K562 (cell line): Measurements from ENCODE around the gene SREBF1.
A peak's percentile ranks its signal among the peaks of the same experiment; 100 is the strongest.

Experiments
- CREM ChIP-seq: IDR thresholded peaks from 2 replicates; pipeline ENCODE4 v1.6.1; 2014; ENCODE audit warnings: antibody characterized with exemption, low read depth
- FOS ChIP-seq: IDR thresholded peaks from 3 replicates; pipeline ENCODE4 v1.6.1; 2011; ENCODE audit not compliant: insufficient read length; ENCODE audit errors: extremely low read depth
- NFYB ChIP-seq: IDR thresholded peaks from 2 replicates; pipeline ENCODE4 v1.6.1; 2011; ENCODE audit warnings: mild to moderate bottlenecking, moderate library complexity; ENCODE audit not compliant: insufficient read length; ENCODE audit errors: extremely low read depth
- POLR2A ChIP-seq: fragments of 450-650 bp; conservative IDR thresholded peaks from 2 replicates; pipeline ENCODE4 v1.6.1; 2016
- POLR3A ChIP-seq: IDR thresholded peaks from 2 replicates; pipeline ENCODE4 v1.6.1; 2011; ENCODE audit warnings: borderline replicate concordance, mild to moderate bottlenecking, moderate library complexity; ENCODE audit not compliant: insufficient read length, insufficient read depth; ENCODE audit errors: extremely low read depth
- TCF3 ChIP-seq: sonication (generic); formaldehyde crosslinking; IDR thresholded peaks from 2 replicates; pipeline ENCODE4 v1.4.0; 2020; ENCODE audit warnings: mild to moderate bottlenecking, missing genetic modification reagents
- TCF7 ChIP-seq: sonication (generic); IDR thresholded peaks from 2 replicates; pipeline ENCODE4 v1.6.1; 2016; ENCODE audit warnings: antibody characterized with exemption, borderline replicate concordance
- TCF7L2 ChIP-seq: fragments of 150-350 bp; IDR thresholded peaks from 2 replicates; pipeline ENCODE4 v1.6.1; 2016; ENCODE audit warnings: low read depth, mild to moderate bottlenecking, low read length, moderate library complexity
- ZNF274 ChIP-seq: IDR thresholded peaks from 2 replicates; pipeline ENCODE4 v1.6.1; 2011; ENCODE audit warnings: low read depth, mild to moderate bottlenecking, low read length, moderate library complexity, borderline replicate concordance
- TF ChIP-seq, protein P1 (sequence below), 3 experiments: IDR thresholded peaks in 2 of 3; conservative IDR thresholded peaks in 1 of 3; 2 replicates each; pipeline ENCODE4 v1.5.1; 2011 to 2012; ENCODE audit warnings: low read length in 3 of 3, mild to moderate bottlenecking in 3 of 3, control low read depth in 2 of 3, improper control_type of control experiment in 1 of 3, inconsistent platforms in 1 of 3, low read depth in 1 of 3, mixed read lengths in 1 of 3, moderate library complexity in 1 of 3; ENCODE audit not compliant: insufficient read depth in 2 of 3

DNA sequence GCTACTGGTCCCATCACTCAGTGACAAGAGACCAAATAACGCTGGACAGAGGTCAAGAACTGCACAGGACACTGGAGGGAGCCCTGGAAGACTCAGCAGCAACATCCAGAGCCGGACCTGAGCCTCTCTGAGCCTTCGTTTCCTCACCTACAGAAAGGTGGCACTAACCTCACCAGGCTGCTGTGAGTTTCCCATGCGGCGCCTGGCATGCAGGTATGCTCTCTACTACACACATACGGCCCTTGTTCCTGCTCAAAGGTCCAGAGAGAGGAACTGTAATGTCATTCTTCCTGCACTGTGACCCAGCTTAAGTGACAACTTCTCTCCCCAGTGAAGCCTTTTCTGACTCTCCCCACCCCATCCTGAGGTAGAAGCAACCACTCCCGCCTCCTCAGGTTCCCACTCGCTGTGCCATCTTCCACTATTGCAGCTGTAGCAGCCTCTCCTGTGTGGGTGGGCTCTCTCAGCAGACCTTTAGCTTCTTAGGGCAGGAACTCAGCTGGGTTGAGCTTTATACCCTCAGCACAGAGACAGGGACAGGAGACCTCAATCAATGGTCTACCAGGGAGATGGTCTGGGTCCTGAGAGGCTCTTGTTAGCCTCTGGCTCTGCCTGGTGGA lies 43.9 kb upstream of the SREBF1 start:
- no peak for TF ChIP-seq POLR2A
- TF ChIP-seq FOS = no peak
- TF ChIP-seq, protein P1, sequence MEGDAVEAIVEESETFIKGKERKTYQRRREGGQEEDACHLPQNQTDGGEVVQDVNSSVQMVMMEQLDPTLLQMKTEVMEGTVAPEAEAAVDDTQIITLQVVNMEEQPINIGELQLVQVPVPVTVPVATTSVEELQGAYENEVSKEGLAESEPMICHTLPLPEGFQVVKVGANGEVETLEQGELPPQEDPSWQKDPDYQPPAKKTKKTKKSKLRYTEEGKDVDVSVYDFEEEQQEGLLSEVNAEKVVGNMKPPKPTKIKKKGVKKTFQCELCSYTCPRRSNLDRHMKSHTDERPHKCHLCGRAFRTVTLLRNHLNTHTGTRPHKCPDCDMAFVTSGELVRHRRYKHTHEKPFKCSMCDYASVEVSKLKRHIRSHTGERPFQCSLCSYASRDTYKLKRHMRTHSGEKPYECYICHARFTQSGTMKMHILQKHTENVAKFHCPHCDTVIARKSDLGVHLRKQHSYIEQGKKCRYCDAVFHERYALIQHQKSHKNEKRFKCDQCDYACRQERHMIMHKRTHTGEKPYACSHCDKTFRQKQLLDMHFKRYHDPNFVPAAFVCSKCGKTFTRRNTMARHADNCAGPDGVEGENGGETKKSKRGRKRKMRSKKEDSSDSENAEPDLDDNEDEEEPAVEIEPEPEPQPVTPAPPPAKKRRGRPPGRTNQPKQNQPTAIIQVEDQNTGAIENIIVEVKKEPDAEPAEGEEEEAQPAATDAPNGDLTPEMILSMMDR (IDR thresholded peaks at IDR 0.05 in 2 of 3, conservative IDR thresholded peaks at IDR 0.05 in 1 of 3; ENCODE audit: insufficient read depth in 2 of 3, low read depth in 1 of 3, low read length in 3 of 3) = 0 out of 6 replicates have a peak, but pooled peaks of 1 of the 3 experiments have one; percentile 1
- no peak for TF ChIP-seq ZNF274
- TF ChIP-seq TCF3 (CRISPR knock-in tag) = no peak
- TF ChIP-seq POLR3A = no peak
- TF ChIP-seq TCF7 = no peak
- no peak for TF ChIP-seq NFYB
- no peak for TF ChIP-seq CREM
- no peak for TF ChIP-seq TCF7L2
